OCI-LY3 (cell line): ENCODE results near the gene MIAT.

ENCODE experiments used
- H2AFZ ChIP-seq: fragments of 200-600, 300-600 bp; shearing (Covaris generic); 2 replicates; pipeline ENCODE4 v1.6.0; 2014; ENCODE audit warnings: antibody characterized with exemption, low read depth, low read length
- H3K27ac ChIP-seq: fragments of 200-600, 300-600 bp; sonication (generic); 2 replicates; pipeline ENCODE4 v1.5.1; 2014; ENCODE audit warnings: mild to moderate bottlenecking, low read length, moderate library complexity, mixed read lengths
- H3K27me3 ChIP-seq: fragments of 200-600, 300-600 bp; sonication (generic); 2 replicates; pipeline ENCODE4 v1.6.1; 2014; ENCODE audit warnings: low read depth, low read length, mixed read lengths
- H3K36me3 ChIP-seq: fragments of 200-600, 300-600 bp; sonication (generic); replicated peaks from 2 replicates; pipeline ENCODE3; 2014; ENCODE audit warnings: low read depth, low read length, mixed read lengths
- H3K4me1 ChIP-seq: fragments of 300-600, 200-600 bp; sonication (generic); 2 replicates; pipeline ENCODE4 v1.6.1; 2014; ENCODE audit warnings: low read length, mixed read lengths
- H3K4me2 ChIP-seq: fragments of 200-600, 300-600 bp; sonication (generic); 2 replicates; pipeline ENCODE4 v1.6.1; 2014; ENCODE audit warnings: low read length, mixed read lengths
- H3K4me3 ChIP-seq: fragments of 300-600, 200-600 bp; sonication (generic); 2 replicates; pipeline ENCODE4 v1.5.1; 2014; ENCODE audit warnings: antibody characterized with exemption, mild to moderate bottlenecking, low read length, moderate library complexity
- H3K79me2 ChIP-seq: fragments of 300-600, 200-600 bp; shearing (Covaris generic); 2 replicates; pipeline ENCODE4 v1.6.1; 2014; ENCODE audit warnings: mild to moderate bottlenecking, low read length, mixed read lengths
- H3K9ac ChIP-seq: fragments of 300-600, 200-600 bp; shearing (Covaris generic); 2 replicates; pipeline ENCODE4 v1.6.0; 2014; ENCODE audit warnings: mild to moderate bottlenecking, low read length, moderate library complexity
- H3K9me3 ChIP-seq: fragments of 200-600, 300-600 bp; shearing (Covaris generic); 2 replicates; pipeline ENCODE4 v1.6.1; 2014; ENCODE audit warnings: low read length, mixed read lengths; ENCODE audit not compliant: insufficient read depth
- H4K20me1 ChIP-seq: fragments of 200-600, 300-600 bp; sonication (generic); 2 replicates; pipeline ENCODE4 v1.6.1; 2016; ENCODE audit warnings: low read length, mixed read lengths; ENCODE audit not compliant: insufficient read depth
- CTCF ChIP-seq: fragments of 200-600, 300-600 bp; sonication (generic); IDR thresholded peaks from 2 replicates; pipeline ENCODE4 v1.5.1; 2014; ENCODE audit warnings: antibody characterized with exemption, low read length, low read depth
- EZH2phosphoT487 ChIP-seq: fragments of 200-600 bp; shearing (Covaris generic); IDR thresholded peaks from 2 replicates; pipeline ENCODE4 v1.6.1; 2018; ENCODE audit warnings: antibody characterized with exemption, mixed run types, low read depth

Gene MIAT

GRCh38 chr22:26711205-26711963 lies 54.0 kb downstream of the MIAT start:
- Histone ChIP-seq H3K4me3 (no peak overlapping the region), H3K9ac (no peak overlapping the region), H3K27me3 (no peaks in the 10 kb centered on the region), H3K27ac (no peak overlapping the region), H2AFZ (no peak overlapping the region), H3K4me2 (no peak overlapping the region), H3K79me2 (no peaks in the 10 kb centered on the region), H3K9me3 (0 out of 2 replicates have a peak, but pooled peaks cover 5% of the 10 kb centered on the region), H3K4me1 (no peaks in the 10 kb centered on the region), H4K20me1 (no peaks in the 10 kb centered on the region), H3K36me3 (peaks cover 8% of the 10 kb centered on the region)
- TF ChIP-seq EZH2phosphoT487 (no peak), CTCF (no peak)

- Histone ChIP-seq H3K9me3 (0 out of 2 replicates have a peak, but pooled peaks cover 2% of the 10 kb centered on the region), H3K4me3 (no peak overlapping the region), H3K27ac (no peak overlapping the region), H2AFZ (no peak overlapping the region), H3K4me2 (no peak overlapping the region), H3K9ac (no peak overlapping the region), H3K27me3 (no peaks in the 10 kb centered on the region), H4K20me1 (no peaks in the 10 kb centered on the region), H3K36me3 (peaks cover 6% of the 10 kb centered on the region), H3K79me2 (no peaks in the 10 kb centered on the region), H3K4me1 (no peaks in the 10 kb centered on the region)
- no peak for TF ChIP-seq EZH2phosphoT487
- TF ChIP-seq CTCF = no peak
Observed at GRCh38 chr22:26712158-26712557, 54.8 kb downstream of the MIAT start.

GRCh38 chr22:26713823-26714449 lies 56.5 kb downstream of the MIAT start:
- no peaks in the 10 kb centered on the region for H3K27me3 ChIP-seq
- no peaks in the 10 kb centered on the region for H3K9me3 ChIP-seq
- H3K4me2 ChIP-seq = no peak overlapping the region
- H3K79me2 ChIP-seq = no peaks in the 10 kb centered on the region
- no peak for TF ChIP-seq EZH2phosphoT487
- TF ChIP-seq CTCF = no peak
- no peak overlapping the region for H3K27ac ChIP-seq
- no peak overlapping the region for H3K4me3 ChIP-seq
- no peaks in the 10 kb centered on the region for H3K4me1 ChIP-seq
- no peaks in the 10 kb centered on the region for H4K20me1 ChIP-seq
- peaks cover 3% of the 10 kb centered on the region for H3K36me3 ChIP-seq
- no peak overlapping the region for H2AFZ ChIP-seq
- H3K9ac ChIP-seq = no peak overlapping the region

- Histone ChIP-seq H3K27me3 (no peaks in the 10 kb centered on the region), H3K4me1 (no peaks in the 10 kb centered on the region), H3K9me3 (no peaks in the 10 kb centered on the region), H2AFZ (no peak overlapping the region), H3K27ac (no peak overlapping the region), H3K36me3 (peaks cover 3% of the 10 kb centered on the region), H4K20me1 (no peaks in the 10 kb centered on the region), H3K9ac (no peak overlapping the region), H3K4me3 (no peak overlapping the region), H3K4me2 (no peak overlapping the region), H3K79me2 (no peaks in the 10 kb centered on the region)
- TF ChIP-seq EZH2phosphoT487 (no peak), CTCF (no peak)
Observed at GRCh38 chr22:26714971-26715370, 57.6 kb downstream of the MIAT start.
